Thymus (tissue), 11 donors: ENCODE data around the gene CEP76. TPM values are rescaled to one million over a fixed set of nuclear protein-coding genes. Genes with fewer than 3 reads are reported as not detected.
A peak's percentile ranks its signal among the peaks of the same experiment; 100 is the strongest.
"Not testable (repeated sequence)": the region's sequence is repeated elsewhere in the genome, so short reads cannot be mapped to it uniquely, and the experiment has no call there.

ENCODE experiments used
- DNase-seq, 9 donors: peaks; one replicate each; pipeline ENCODE4 v3.0.0-alpha.2; 2013; ENCODE audit warnings: low spot score in 9 of 9, low read depth in 6 of 9, missing footprints in 1 of 9
- H3K27ac ChIP-seq, 2 donors: one replicate each; pipeline ENCODE4 v1.5.1; 2013; ENCODE audit warnings: control low read depth in 1 of 2, low read depth in 1 of 2, low read length in 1 of 2, mild to moderate bottlenecking in 1 of 2, moderate library complexity in 1 of 2
- H3K27me3 ChIP-seq, 2 donors: one replicate each; pipeline ENCODE4 v1.5.1; 2013; ENCODE audit warnings: low read length in 1 of 2; ENCODE audit not compliant: control insufficient read depth in 2 of 2, insufficient read depth in 1 of 2
- H3K36me3 ChIP-seq, 2 donors: one replicate each; pipeline ENCODE4 v1.5.1; 2013; ENCODE audit warnings: low read length in 1 of 2, mild to moderate bottlenecking in 1 of 2, moderate library complexity in 1 of 2; ENCODE audit not compliant: control insufficient read depth in 2 of 2, insufficient read depth in 2 of 2
- H3K4me1 ChIP-seq, 2 donors: one replicate each; pipeline ENCODE4 v1.5.1; 2013; ENCODE audit warnings: low read length in 2 of 2; ENCODE audit not compliant: control insufficient read depth in 2 of 2, insufficient read depth in 2 of 2
- H3K4me3 ChIP-seq, 2 donors: one replicate each; pipeline ENCODE4 v1.5.1; 2013; ENCODE audit warnings: low read length in 2 of 2, control low read depth in 1 of 2, mild to moderate bottlenecking in 1 of 2
- H3K9me3 ChIP-seq, 2 donors: one replicate each; pipeline ENCODE4 v1.5.1; 2013; ENCODE audit warnings: low read length in 1 of 2, mild to moderate bottlenecking in 1 of 2; ENCODE audit not compliant: control insufficient read depth in 2 of 2, insufficient read depth in 1 of 2
- WGBS: extraction: QIAGEN DNeasy Blood & Tissue Kit; methylation state at CpG from one replicate; pipeline ENCODE4 v1.1.7; 2013; 5-methylcytosine and 5-hydroxymethylcytosine counted together
- polyA plus RNA-seq: library from polyadenylated mRNA; stranded (reverse); fragments of 200-250 nt; gene quantifications from one replicate; pipeline ENCODE4 v1.2.3, GENCODE V29; 2013
- total RNA-seq: library from RNA; stranded (reverse); fragments of 120-200 nt; gene quantifications from one replicate; pipeline ENCODE4 v1.2.4, GENCODE V29; 2013
- donor health status: healthy.

Gene CEP76
- total and polyA plus RNA-seq, 2 donors = 4.7 to 14.4 TPM

DNA sequence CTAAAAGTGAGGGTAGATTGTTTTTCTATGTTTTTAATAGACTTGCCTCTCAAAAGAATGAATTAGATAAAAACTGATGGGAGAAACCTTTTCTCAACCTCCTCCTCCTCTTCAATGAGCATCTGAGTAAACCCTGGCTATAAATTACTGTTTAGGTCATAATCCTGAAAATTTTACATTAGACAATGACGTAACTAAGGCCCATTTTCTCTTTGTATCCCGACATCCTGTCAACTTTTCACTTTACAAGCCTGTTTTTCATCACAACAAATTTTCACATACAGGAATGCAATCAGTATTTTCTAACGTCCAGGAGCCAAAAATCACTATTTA lies 46.0 kb downstream of the CEP76 start:
- peak in 1 of 9 donors; percentile 4 for DNase-seq
- 44% methylated on average over 3 of the region's 3 CpGs for WGBS
- Histone ChIP-seq H3K36me3 (no peaks in the 10 kb centered on the region), H3K27ac (no peak overlapping the region), H3K4me1 (peaks cover 0 to 4% of the 10 kb centered on the region in 2 donors), H3K27me3 (peaks cover 27 to 38% of the 10 kb centered on the region in 2 donors), H3K9me3 (no peaks in the 10 kb centered on the region), H3K4me3 (peak overlapping the region in 1 of 2 donors; percentile 8)

DNA sequence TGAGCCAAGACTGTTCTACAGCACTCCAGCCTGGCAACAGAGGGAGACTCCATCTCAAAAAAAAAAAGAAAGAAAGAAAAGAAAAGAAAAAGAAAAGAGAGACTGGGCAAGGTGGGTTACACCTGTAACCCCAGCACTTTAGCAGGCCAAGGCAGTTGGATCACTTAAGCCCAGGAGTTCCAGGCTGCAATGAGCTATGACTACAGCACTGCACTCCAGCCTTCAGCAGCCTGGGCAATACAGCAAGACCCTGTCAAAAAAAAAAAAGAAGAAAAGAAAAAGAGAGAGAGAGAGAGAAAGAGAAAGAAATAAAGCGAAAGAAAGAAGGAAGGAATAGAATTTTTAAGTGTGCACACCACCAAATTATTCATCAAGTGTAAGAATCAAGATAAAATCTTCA lies 47.6 kb downstream of the CEP76 start:
- Histone ChIP-seq H3K27me3 (peaks cover 27 to 38% of the 10 kb centered on the region in 2 donors), H3K4me3 (no peak overlapping the region), H3K9me3 (no peaks in the 10 kb centered on the region), H3K4me1 (peaks cover 0 to 4% of the 10 kb centered on the region in 2 donors), H3K36me3 (no peaks in the 10 kb centered on the region), H3K27ac (no peak overlapping the region)
- DNase-seq = no peak
- WGBS = 100% methylated on average over 1 of the region's 1 CpG

DNA sequence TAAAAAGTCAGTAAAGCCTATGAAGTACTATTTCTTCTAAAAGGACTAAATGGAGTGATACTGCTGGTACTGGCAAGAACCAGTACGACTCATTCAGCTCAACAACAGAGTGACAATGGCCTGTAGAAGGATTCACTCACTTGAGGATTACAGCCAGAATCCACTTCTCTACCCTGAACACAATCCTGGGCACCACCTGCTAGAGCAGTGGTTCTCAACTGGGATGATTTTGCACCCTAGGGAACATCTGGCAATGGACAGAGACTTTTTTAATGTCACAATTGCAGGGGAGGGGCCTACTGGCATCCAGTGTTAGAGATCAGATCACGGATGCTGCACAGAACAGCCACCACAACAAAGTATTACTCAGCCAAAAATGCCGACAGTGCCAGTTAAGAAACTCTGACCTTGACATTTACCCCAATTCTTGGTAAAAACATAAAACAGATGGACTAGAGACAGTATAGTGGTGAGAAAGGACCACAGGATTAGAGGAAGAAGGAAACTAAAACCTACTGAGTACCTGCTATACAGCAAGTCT lies 49.6 kb downstream of the CEP76 start:
- Histone ChIP-seq H3K9me3 (no peaks in the 10 kb centered on the region), H3K4me3 (no peak overlapping the region), H3K27ac (no peak overlapping the region), H3K4me1 (peaks cover 0 to 4% of the 10 kb centered on the region in 2 donors), H3K36me3 (no peaks in the 10 kb centered on the region), H3K27me3 (peaks cover 12 to 20% of the 10 kb centered on the region in 2 donors)
- DNase-seq = peak in 1 of 9 donors; percentile 47
- WGBS = 49% methylated on average over 3 of the region's 3 CpGs

- Histone ChIP-seq H3K27ac (no peak overlapping the region), H3K36me3 (no peaks in the 10 kb centered on the region), H3K9me3 (no peaks in the 10 kb centered on the region), H3K4me1 (peaks cover 0 to 4% of the 10 kb centered on the region in 2 donors), H3K4me3 (no peak overlapping the region), H3K27me3 (peaks cover 3 to 11% of the 10 kb centered on the region in 2 donors)
- WGBS = 88% methylated on average over 4 of the region's 4 CpGs
- DNase-seq = no peak
Measured at GRCh38 chr18:12651651-12652050, 50.9 kb downstream of the CEP76 start.

GRCh38 chr18:12647773-12648172 lies 54.8 kb downstream of the CEP76 start:
- Histone ChIP-seq H3K27ac (no peak overlapping the region), H3K4me3 (no peak overlapping the region), H3K36me3 (no peaks in the 10 kb centered on the region), H3K9me3 (no peaks in the 10 kb centered on the region), H3K4me1 (peaks cover 0 to under 1% of the 10 kb centered on the region in 2 donors), H3K27me3 (no peaks in the 10 kb centered on the region)
- WGBS = 95% methylated on average over 3 of the region's 3 CpGs
- no peak for DNase-seq

DNA sequence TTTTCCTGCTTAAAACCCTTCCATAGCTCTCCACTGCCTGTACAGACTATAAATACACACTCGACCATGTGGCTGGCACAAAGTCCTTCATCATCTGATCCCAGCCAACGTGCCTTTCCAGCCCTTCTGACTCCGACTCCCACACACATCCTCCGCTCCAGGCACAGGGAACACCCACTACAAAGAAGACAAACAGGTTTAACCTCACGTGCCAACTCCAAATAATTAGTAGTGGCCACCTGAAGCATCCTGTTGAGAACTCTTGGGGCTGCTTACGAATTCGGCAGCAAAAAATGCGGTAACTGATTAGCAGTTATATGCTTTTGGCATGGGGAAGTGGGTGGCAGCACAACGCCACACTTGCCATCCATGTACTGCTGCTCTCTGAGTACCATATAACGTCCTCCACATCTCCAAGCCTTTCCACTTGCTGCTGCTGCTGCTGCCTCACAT lies 56.7 kb downstream of the CEP76 start:
- Histone ChIP-seq H3K9me3 (no peaks in the 10 kb centered on the region), H3K36me3 (no peaks in the 10 kb centered on the region), H3K4me3 (no peak overlapping the region), H3K27me3 (no peaks in the 10 kb centered on the region), H3K4me1 (no peaks in the 10 kb centered on the region), H3K27ac (no peak overlapping the region)
- 97% methylated on average over 10 of the region's 10 CpGs for WGBS
- no peak for DNase-seq

GRCh38 chr18:12645254-12645653 lies 57.3 kb downstream of the CEP76 start:
- no peak overlapping the region for H3K4me3 ChIP-seq
- DNase-seq = no peak
- H3K36me3 ChIP-seq = no peaks in the 10 kb centered on the region
- H3K27me3 ChIP-seq = no peaks in the 10 kb centered on the region
- H3K9me3 ChIP-seq = no peaks in the 10 kb centered on the region
- H3K27ac ChIP-seq = no peak overlapping the region
- H3K4me1 ChIP-seq = no peaks in the 10 kb centered on the region

- not testable (repeated sequence) for H3K36me3 ChIP-seq, H3K9me3 ChIP-seq, H3K27me3 ChIP-seq, DNase-seq, H3K4me1 ChIP-seq, H3K27ac ChIP-seq, H3K4me3 ChIP-seq
- WGBS = 99% methylated on average over 5 of the region's 5 CpGs
Measured at GRCh38 chr18:12643756-12644155, 58.8 kb downstream of the CEP76 start.

- H3K4me1 ChIP-seq = no peaks in the 10 kb centered on the region
- 98% methylated on average over 6 of the region's 6 CpGs for WGBS
- H3K27me3 ChIP-seq = no peaks in the 10 kb centered on the region
- no peak overlapping the region for H3K4me3 ChIP-seq
- no peaks in the 10 kb centered on the region for H3K36me3 ChIP-seq
- H3K27ac ChIP-seq = no peak overlapping the region
- no peak for DNase-seq
- no peaks in the 10 kb centered on the region for H3K9me3 ChIP-seq
Measured at GRCh38 chr18:12640881-12641200, 61.7 kb downstream of the CEP76 start.
